ENCODE results near the gene EIF2AK3.

DNA sequence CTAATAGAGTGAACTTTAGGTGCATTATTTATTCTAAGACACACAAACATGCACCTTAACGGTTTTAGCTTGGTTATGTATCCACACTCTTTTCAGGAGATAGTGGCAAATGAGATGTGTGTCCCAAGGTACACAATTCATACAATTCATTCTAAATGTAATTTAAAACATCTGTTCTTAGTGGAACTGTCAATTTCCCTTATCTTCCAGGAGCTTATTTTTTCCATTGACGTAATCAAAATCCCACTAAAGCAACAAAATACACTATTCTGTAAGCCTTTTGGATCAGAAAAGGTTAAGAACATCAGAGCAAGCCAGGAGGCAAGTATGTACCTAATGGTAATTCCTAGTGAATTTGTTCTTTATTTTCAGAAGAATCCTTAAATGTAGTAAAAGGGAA lies 19.8 kb downstream of the EIF2AK3 start:
- TF ChIP-seq, protein P1, sequence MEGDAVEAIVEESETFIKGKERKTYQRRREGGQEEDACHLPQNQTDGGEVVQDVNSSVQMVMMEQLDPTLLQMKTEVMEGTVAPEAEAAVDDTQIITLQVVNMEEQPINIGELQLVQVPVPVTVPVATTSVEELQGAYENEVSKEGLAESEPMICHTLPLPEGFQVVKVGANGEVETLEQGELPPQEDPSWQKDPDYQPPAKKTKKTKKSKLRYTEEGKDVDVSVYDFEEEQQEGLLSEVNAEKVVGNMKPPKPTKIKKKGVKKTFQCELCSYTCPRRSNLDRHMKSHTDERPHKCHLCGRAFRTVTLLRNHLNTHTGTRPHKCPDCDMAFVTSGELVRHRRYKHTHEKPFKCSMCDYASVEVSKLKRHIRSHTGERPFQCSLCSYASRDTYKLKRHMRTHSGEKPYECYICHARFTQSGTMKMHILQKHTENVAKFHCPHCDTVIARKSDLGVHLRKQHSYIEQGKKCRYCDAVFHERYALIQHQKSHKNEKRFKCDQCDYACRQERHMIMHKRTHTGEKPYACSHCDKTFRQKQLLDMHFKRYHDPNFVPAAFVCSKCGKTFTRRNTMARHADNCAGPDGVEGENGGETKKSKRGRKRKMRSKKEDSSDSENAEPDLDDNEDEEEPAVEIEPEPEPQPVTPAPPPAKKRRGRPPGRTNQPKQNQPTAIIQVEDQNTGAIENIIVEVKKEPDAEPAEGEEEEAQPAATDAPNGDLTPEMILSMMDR (IDR thresholded peaks at IDR 0.05; ENCODE audit: poor library complexity, severe bottlenecking) = no peak
- TF ChIP-seq POLR2AphosphoS5 (IDR thresholded peaks at IDR 0.05) (no peak), SMC3 (conservative IDR thresholded peaks at IDR 0.05; ENCODE audit: poor library complexity) (no peak), EP300 (conservative IDR thresholded peaks at IDR 0.05; ENCODE audit: poor library complexity, severe bottlenecking) (no peak), EZH2 (IDR thresholded peaks at IDR 0.05; ENCODE audit: borderline replicate concordance, insufficient read depth, low read length, poor library complexity, severe bottlenecking) (no peak)
- TF ChIP-seq, protein P2, sequence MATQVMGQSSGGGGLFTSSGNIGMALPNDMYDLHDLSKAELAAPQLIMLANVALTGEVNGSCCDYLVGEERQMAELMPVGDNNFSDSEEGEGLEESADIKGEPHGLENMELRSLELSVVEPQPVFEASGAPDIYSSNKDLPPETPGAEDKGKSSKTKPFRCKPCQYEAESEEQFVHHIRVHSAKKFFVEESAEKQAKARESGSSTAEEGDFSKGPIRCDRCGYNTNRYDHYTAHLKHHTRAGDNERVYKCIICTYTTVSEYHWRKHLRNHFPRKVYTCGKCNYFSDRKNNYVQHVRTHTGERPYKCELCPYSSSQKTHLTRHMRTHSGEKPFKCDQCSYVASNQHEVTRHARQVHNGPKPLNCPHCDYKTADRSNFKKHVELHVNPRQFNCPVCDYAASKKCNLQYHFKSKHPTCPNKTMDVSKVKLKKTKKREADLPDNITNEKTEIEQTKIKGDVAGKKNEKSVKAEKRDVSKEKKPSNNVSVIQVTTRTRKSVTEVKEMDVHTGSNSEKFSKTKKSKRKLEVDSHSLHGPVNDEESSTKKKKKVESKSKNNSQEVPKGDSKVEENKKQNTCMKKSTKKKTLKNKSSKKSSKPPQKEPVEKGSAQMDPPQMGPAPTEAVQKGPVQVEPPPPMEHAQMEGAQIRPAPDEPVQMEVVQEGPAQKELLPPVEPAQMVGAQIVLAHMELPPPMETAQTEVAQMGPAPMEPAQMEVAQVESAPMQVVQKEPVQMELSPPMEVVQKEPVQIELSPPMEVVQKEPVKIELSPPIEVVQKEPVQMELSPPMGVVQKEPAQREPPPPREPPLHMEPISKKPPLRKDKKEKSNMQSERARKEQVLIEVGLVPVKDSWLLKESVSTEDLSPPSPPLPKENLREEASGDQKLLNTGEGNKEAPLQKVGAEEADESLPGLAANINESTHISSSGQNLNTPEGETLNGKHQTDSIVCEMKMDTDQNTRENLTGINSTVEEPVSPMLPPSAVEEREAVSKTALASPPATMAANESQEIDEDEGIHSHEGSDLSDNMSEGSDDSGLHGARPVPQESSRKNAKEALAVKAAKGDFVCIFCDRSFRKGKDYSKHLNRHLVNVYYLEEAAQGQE (IDR thresholded peaks at IDR 0.05; ENCODE audit: borderline replicate concordance) = no peak

All from neural cell (in vitro differentiated cells).